Suppressor macrophage treated with lipopolysaccharide for 4 hours (primary cell): ENCODE measurements around the gene NRSN1.

Experiments used
- DNase-seq: peaks from one replicate; pipeline ENCODE4 v3.0.0-alpha.2; 2020

The NRSN1 gene

DNA sequence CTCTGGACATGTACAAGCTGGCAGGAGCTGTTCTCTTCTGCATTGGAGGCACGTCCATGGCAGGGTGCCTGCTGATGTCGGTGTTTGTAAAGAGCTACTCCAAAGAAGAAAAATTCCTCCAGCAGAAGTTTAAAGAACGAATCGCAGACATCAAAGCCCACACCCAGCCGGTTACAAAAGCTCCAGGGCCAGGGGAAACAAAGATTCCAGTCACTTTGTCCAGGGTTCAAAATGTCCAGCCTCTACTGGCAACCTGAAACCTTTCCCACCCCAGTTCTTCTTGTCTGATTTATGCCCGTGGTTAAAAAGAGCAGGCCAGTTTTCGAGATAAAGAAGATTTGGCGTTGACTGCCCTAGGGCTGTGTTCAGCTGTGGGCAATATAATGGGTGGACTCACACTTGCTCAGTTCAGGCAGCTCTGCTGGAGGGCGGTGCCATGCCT is 19.7 kb downstream of the NRSN1 start:
- DNase-seq = no peak

DNA sequence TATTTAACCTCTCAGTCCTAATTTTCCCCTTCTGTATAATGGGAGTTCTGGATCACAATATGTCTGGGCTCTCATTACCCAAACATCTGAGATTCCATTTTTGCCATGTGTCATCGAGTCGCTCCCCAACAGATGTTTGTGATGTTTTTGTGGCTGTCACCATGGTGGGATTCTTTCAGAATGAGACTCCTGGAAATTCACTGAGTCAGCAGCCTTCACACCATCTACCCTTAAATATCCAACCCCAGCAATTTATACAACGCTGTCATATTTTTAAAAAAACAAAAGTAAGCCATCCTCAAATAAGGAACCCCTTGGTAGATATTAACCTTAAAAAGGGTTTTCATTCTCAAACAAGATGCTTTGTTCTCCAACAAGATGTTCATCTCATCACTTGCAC is 20.9 kb downstream of the NRSN1 start:
- DNase-seq = no peak

DNA sequence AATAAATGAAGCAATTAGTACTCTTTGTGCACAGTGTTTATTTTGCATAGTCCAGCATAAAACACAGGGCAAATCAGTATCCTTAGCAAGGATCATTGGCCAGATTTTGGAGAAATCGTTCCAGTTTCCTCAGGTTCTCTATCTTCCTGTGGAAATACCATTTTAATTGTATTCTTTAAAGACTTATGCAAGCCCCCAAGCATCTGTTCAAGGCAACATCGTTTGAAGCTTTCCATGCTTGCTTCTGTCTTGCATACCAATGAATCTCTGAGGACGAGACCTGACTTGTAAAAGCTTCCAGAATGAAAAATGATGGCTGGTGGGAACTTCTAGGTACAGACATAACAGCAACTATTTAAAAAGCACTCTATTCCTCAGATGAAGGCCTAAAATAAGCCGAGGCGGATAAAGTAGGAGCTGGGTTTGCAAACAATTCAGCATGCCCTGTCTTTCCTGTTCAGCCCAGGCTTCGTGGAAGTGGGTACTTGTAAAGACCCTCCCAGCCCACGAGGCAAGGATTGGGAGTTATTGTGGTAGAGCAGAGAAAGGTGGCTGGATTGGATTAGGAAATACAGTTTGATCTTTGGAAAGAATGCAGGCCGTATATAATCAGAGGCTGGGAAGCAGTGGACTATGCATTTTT is 21.6 kb downstream of the NRSN1 start:
- no peak for DNase-seq

DNA sequence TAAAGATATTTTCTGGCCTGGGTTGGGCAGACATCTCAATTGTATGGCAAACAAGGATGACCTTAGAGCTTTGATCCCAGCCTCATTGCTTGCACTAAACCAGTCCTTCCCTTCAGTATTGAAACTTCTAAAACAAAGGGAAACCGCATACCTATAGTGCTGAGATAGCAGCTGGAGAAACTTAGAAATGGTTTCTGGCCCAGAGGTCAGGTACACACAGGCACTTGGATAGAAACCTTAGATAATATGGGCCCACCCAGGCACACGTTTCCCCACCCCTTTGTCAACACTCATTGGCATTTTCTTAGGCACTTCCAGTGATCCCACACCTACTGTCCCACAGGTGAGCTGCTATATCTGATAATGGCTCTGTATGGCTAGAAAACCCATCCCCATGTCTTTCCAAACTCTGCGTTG is 22.1 kb downstream of the NRSN1 start:
- no peak for DNase-seq

DNA sequence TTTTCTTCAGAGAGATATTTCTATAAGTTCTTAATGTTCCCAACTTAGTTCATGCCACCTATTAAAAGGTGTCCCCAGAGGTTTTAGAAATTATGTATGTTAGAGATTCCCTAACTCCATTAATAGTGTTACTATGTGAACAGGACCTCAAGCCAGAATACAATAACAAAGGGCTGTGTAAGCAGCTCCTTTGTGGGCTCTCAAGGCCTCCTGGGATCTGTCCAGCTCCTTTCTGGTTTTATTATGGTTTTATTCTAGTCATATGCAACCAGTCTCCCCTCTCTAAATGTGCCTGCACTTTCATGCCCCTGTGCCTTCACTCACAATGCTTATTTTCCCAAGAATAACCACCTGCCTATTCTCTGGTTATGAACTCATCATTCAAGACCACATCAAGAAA is 22.7 kb downstream of the NRSN1 start:
- DNase-seq = no peak

DNA sequence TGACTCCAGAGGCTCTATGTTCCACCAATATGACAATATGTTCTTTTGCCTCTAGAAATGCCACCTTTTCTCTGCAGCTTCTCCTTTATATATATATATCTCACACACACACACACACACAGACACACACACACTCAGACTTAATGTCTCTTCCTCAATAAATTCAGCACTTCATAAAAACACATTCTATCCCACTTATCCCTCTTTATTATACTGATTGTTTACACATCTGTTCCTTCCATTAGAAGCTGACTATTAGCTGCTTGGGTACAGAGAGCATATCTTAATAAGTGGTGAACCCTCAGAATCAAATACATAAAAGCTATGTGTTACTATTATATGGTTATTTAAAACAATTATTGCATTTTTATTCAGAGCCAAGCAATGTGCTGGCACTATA is 23.3 kb downstream of the NRSN1 start:
- no peak for DNase-seq

DNA sequence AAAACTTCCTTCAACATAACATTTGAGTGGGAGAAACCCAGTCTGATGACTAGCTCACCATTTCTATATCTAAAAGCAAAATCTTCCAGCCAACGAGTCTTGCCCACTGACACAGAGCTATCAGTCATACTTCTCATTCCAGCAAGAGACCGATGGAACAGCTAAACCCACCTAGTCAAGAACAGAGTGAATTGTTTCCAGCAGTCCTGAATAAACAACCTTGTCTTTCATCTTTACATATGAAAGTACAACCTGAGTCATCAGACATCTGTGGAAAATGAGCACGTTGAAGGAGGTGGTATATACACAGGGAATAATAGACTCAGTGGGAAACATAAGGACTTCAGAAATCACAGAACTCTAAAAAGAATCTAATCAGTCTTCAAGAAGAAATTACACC is 23.8 kb downstream of the NRSN1 start:
- no peak for DNase-seq

DNA sequence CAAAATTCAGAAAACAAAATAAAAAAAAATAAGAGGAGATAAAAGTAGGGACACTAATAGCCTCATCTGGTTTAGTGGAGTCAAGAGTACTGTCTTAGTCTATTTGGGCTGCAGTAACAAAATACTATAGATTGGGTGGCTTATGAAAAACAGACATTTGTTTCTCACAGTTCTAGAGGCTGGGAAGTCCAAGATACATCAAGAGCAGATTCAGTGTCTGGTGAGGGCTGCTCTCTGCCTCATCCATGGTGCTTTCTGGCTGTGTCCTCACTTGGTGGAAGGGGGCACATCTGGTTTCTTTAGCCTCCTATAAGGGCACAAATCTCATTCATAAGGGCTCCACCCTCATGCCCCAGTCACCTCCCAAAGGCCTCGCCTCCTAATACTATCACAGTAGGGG is 26.0 kb downstream of the NRSN1 start:
- DNase-seq = no peak

DNA sequence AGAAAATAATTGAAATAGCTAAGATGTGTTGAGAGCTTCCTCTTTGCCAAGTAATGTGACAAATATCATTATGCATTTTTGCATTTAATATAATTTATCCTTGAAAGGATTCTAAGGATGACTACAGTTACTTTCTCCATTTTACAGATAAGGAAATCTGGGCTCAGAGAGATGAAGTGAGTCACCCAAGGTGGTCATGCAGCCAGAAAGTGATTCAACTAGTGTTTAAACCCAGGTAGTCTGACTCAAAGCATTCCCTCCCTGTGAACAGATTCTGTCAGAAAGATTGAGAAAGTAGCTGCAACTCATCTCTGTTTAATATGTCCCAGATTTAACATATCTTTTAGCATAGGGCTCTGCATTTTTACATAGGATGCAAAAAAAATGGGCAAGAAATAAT is 28.1 kb downstream of the NRSN1 start:
- no peak for DNase-seq

DNA sequence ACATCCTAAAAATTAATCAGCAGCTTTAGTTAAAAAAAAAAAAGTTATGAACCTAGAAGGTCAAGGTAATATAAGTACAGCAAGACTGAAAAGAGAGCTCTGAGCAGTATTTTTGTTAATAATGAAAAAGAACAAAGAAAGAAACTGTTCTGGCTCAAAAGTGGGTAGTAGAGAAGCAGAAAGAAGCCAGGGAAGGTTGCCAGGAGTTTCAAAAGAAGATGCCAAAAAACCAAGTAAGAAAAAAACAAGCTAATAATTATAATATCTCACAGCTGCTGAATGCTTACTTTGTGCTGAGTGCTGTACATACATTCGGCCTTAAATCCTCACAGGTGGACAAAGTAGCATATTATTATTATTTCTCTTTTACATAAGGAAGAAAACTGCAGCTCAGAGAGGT is 31.9 kb downstream of the NRSN1 start:
- DNase-seq = no peak

DNA sequence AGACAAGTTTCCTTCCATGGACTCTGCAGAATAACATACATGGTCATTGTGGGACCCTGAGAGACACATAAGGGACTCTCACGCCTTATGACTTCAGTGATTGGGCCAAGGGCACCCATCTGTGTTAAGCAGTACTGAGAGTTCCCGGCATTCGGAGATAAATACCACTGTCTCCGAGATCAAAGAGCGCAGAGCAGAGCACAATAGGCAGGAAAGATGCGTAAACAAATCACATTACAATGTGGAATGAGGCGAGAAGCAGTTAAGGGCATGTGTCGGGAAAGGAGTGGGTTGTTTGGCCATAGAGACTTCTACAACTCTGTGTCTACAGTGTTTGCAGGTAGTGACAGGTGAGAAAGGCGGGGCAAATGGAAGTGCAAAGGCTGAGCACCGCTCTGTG is 57.6 kb downstream of the NRSN1 start:
- no peak for DNase-seq

DNA sequence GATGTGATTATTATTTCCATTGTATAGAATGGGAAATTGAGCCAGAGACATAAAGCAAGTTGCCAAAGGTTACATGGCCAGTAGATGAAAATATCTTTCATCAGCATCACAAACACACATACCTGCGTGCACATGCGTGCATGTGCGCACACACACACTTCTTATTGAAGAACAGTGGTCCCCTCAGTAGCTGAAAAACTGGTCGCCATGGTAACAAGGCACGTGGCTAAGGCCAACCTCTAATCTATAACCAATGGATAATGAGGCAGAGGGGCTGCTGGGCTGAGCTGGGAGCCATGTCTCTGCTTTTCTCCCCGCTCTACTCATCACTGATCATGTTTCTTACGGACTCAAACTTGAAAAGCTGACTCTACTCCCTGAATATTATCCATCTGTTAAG is 60.3 kb downstream of the NRSN1 start:
- no peak for DNase-seq

DNA sequence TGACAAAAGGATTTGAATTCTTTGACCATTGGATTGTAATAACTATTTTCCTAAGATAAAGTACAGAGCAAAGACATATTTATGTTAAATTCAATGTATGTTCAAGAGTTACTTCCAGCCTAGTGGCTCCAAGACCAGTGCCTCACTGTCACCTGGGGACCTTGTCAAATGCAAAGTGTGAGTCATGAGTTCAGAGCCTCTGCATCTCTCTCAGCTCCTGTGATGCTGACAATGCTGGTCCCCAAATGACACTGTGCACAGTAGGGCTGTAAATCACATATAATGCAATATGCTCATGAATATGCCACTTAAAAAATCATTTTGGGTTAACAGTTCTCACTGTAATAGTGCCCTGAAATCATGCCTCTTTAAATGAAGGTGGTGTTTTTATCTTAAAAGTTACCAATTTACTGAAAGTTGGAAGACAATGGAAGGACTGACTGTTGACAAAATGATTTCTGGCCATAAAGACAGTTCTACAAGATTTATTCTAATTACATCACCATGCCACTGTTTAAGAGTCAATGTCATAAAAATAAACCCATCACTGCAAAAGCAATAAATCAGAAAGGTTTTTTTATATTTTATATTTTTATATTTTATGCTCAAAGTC is 62.1 kb downstream of the NRSN1 start:
- DNase-seq = no peak

DNA sequence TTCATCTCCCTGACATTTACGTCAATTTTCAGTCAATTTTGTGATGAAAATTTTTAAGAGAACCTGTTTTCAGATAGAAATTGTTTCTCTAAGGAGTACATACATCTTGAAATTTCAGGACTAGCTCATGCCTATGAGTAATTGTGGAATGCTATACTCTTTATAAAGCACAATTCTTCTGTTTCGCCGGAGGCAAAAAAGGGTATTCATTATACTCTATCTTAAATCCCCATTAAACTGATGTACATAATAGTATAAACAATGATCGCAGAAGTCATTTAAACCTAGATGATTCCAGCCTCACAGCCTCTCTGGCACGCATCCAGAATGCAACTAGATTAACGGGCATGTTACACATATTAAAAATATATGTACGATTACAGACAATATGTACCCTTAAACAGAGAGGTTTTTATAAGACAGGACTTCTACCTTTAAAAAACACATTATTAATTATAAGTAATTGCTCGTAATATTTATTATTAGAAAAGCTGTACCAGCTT is 62.6 kb downstream of the NRSN1 start:
- DNase-seq = no peak

DNA sequence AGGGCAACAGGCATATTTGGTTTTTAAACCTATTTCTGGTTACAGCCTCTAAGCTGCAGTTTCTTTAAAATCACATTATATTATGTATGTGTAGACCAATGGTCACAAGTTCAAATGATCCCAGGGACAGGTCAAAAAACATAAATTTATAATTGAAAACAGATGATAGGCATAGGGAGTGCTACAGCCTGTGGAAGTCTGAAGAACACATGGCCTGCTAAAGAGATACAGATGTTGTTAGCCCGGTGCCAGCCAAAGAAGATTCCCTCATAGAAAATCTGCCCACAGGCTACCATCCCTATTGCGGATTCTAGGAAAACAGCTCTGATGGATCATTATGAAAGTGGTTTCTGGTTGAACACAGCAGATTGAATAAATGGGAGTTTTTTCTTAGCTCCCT is 65.3 kb downstream of the NRSN1 start:
- DNase-seq = no peak

DNA sequence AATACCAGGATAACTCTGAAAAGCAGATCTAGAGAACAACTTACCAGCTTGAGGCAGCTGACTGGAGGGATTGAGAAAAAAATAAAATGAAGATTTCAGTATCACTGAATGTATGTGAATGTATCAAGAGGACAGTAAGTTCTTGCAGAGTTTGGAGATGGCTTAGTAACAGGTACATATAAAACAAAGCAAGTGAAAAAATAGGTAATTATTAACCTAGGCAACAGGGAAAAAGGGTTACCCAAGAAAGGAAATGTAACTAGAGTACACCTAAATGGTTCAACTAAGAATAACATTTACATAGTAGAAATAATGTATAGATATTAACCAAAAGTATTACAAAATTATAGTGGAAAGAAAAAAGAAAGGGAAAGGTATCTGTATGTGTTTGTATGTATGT is 67.3 kb downstream of the NRSN1 start:
- DNase-seq = no peak

DNA sequence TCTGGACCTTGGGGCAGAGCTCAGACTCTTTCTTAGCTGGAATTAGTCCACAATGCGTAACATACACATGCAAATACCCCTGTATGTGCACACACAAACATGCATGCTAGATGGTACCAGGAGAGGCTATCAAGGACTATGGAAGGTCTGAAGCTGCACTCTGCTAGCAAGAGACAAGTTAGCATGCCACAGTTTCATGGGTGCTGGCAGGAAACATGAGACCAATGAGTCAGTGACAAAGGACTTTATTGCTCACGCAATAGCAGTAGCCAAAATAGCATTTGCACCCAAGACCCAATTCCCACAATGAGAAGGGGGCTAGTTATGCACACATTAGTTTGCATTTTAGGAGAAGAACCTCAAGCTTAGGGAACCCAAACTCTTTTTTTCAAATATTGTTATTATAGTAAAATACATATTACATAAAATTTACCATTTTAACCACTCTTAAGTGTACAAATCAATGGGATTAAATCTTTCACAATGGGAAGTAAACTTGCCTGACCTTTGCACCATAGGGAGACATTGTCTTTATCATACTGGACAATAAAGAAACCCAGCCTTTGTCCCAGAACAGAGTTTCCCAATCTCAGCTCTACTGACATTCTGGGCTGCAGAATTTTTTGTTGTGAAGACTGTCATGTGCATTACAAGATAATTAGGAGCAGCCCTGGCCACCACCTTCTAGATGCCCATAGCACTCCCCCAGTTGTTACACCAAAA is 69.1 kb downstream of the NRSN1 start:
- DNase-seq = peak; percentile 21

DNA sequence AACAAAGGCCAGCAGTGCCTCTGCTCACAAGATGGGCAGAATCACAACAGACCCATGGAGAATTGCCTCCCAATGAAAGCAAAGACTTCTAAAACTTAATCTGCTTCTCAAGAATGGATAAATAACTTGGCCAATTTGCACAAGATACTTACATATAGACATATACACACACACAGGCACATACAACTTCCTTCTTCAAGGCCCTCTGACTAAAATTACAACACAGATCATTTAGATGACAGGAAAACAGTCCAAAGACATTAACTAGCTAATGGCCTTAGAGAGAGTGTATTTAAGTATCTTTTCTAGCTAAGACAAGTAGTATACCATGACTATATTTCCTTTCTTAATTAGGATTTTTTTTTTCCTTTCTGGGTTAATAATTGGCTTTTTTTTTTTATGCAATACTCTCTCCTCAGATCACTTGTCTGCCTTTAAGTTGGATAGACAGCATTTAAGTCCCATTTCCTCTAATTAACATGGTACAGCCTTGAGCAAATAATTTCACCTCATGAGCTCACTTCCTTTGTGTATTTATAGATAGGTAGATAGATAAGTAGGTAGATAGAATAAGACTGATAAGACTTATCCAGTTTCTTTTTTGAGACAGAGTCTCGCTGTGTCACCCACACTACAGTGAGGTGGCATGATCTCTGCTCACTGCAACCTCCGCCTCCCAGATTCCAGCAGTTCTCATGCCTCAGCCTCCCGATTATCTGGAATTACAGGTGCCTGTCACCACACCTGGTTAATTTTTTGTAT is 70.0 kb downstream of the NRSN1 start:
- DNase-seq = peak; percentile 6
